GM12892 (cell line): ENCODE measurements around the gene ZNF117.

ENCODE experiments used
- DNase-seq: peaks from one replicate; pipeline ENCODE4 v3.0.0; 2011; ENCODE audit not compliant: insufficient read length
- FAIRE-seq: peaks from 2 replicates; lab custom pipeline; 2011; peaks lifted over from hg19 to GRCh38; lab: Jason Lieb, UNC
- POLR2A ChIP-seq: IDR thresholded peaks from 2 replicates; pipeline ENCODE4 v1.6.1; 2011; ENCODE audit warnings: low read depth, low read length, control low read depth
- POLR2AphosphoS5 ChIP-seq: IDR thresholded peaks from 2 replicates; pipeline ENCODE4 v1.6.1; 2011; ENCODE audit warnings: low read depth, low read length, control low read depth
- TAF1 ChIP-seq: IDR thresholded peaks from 2 replicates; pipeline ENCODE4 v1.6.1; 2011; ENCODE audit warnings: low read depth, mild to moderate bottlenecking, control low read depth, low read length, borderline replicate concordance

ZNF117 gene

DNA sequence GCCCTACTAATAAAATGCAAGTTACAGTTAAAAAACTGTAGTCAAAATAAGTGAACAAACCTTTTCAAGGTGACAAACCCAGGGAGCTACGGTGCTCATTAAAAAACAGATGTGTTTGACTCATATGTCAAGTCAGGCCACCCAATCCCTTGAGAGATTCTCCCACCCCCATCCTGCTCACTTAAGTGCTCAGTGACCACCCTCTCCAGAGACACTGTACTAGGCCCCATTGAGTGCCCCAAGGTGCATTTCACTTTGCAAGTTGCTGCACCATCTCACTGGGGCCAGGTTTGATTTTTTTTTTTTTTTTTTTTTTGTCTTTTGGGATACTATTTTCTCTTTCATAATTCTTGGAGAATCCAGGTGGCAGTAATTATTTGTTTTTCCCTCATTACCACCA lies 13.7 kb upstream of the ZNF117 start:
- DNase-seq (no peak), FAIRE-seq (no peak)
- TF ChIP-seq POLR2AphosphoS5 (no peak), POLR2A (no peak), TAF1 (no peak)

DNA sequence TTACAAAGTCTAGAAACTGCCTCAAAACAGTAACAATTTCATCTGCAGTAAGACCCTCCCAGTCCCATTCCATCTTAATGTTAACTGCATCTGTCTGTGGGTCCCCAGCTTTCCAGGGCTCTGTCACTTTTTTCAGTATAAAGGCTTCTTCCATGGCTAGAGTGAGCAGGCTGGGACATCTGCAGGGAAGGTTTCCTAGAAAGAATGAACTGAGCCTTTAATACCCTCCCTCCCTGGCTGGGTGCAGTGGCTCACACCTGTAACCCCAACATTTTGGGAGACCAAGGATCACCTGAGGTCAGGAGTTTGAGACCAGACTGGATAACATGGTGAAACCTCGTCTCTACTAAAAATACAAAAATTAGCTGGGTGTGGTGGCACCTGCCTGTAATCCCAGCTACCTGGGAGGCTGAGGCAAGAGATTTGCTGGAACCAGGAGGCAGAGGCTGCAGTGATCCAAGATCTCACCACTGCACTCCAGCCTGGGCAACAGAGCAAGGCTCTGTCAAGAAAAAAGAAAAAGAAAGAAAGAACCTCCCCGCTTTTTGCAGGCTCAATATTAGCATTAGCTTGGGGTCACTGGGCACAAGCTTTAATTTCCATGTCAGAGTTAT lies 12.2 kb upstream of the ZNF117 start:
- FAIRE-seq (no peak), DNase-seq (no peak)
- TF ChIP-seq POLR2AphosphoS5 (no peak), TAF1 (no peak), POLR2A (no peak)

DNA sequence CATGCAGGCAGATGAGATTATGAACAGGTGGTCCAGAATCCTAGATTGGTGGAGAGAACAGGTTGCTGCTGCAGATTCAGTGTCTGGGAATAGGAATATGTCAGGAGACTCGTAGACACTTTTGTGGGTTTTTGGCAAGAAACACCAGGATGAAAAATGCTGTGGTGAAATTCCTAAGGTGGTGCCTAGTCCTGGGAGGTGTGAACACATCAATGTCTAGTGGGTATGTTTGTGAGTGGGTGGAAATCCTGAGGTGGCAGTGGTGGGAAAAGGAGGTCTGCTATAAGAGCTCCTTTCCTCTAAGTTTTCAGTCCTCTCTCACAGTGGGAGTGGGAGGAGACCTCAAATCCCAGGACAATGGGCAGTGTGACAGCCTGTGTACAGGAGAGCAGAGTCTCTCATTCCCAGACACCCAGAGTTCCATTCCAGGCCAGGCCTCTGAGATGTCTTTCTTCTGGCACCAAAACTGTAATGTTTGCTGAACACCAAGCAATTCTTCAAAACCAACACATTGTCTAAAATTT lies 10.5 kb upstream of the ZNF117 start:
- DNase-seq = no peak
- TF ChIP-seq POLR2A (no peak), POLR2AphosphoS5 (no peak), TAF1 (no peak)
- FAIRE-seq = no peak

DNA sequence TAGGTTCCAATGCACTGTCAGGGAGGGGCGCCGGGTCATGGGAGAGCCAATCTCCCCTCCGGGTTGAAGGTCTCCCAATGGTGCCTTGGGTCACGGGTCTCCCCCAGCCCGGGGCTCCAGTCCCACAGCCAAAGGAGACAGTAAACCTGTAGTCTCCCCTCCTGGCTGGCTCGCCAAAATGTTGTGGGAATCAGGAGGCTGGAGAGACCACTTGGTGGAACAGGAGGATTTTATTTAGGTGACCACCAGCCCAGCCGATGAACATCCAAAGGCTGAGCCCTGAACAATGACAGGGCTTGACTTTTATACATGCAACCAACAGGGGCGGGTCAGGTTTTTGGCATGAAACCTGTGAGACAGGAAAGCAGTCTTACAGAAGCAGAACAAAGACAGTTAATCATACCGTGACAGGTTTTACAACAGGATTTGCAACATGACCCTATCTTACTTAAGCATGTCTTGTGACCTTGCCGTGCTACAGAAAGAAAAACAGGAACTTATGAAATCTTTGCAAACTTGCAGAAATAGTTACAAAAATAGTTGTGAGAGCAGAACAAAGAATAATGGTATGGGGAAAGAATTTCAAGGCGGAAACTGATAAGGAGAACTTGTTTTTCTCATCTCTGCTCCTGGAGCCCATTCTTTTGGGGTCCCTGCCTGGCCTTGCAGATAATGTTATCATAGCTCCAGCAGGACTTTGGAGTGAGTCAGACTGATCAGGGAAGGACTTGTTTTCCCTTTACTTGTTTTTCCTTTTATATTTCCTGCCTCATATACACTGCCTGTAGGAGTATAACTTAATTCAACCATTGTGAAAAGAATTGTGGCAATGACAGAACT lies 8.5 kb upstream of the ZNF117 start:
- DNase-seq = no peak
- TF ChIP-seq POLR2AphosphoS5 = no peak
- TF ChIP-seq TAF1 = no peak
- TF ChIP-seq POLR2A = no peak
- FAIRE-seq = no peak

DNA sequence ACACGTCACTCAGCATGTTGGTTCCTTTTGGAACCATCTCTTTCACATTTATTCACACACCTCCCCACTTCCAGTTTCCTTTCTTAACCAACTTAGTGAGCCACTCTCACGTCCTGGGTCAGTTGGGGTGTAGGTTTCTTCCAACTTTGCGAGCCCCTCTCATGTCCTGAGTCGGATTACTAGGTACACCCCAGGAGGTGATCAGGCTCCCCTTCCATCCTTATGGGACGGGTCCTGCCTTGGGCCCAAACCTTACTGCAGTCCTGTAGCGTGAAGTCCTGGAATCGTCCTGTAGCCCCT lies 8.0 kb upstream of the ZNF117 start:
- FAIRE-seq = no peak
- no peak for TF ChIP-seq TAF1
- no peak for TF ChIP-seq POLR2A
- no peak for DNase-seq

DNA sequence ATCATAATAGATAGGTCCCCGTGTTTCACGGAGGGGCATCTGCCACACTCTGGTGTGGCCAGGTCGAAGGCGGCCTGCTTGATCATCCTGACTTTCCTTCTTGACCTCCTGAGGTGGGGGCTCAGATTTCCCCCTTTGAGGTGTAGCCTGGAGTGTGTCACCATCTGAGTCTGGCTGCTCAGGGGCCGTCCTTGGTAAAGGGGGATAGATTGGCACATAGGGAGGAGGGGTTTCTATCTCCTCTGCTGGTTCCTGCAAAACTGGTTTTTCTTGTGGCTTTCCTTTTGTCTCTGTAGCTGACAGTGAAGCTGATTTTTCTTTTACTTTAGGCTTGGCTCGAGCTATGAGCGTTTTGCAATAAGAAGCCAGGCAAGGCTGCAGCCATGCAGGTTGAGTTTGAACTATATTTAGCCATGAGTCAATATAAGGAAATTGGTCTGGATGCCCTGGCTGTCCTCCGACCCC lies 7.1 kb upstream of the ZNF117 start:
- DNase-seq (no peak), FAIRE-seq (no peak)
- TF ChIP-seq TAF1 = no peak
- TF ChIP-seq POLR2A = no peak
- TF ChIP-seq POLR2AphosphoS5 = no peak

DNA sequence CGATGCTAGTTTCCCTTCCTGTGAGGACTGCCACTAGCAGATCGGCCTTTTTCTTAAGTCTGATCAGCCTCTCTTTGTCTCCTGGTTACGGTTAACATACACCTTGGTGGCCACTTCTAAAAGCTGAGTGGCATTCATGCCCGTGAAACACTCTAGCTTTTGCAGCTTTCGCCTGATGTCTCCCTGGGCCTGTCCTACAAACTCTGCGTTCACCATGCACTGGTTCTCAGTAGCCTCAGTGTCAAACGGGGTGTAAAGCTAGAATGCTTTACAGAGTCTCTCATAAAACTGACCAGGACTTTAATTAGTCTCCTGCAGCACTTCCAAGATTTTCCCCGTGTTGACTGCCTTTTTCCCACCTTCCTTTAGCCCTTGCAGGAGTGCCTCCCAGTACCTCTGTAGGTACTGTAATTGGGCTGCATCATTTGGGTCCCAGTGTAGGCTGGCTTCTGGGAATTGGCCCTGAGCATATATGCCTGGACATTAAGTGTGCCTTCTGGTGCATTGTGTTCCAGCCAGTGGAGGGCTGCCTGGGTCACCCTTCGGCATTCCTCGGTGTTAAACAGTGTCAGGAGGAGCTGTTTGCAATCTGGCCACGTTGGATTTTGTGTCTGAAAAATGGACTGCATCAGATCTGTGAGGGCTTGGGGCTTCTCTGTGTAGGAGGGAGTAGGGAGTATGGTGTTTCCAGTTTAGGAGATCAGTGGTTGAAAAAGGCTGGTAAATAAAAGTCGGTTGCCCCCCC lies 6.5 kb upstream of the ZNF117 start:
- TF ChIP-seq POLR2A = no peak
- TF ChIP-seq TAF1 = no peak
- no peak for TF ChIP-seq POLR2AphosphoS5
- DNase-seq = no peak
- no peak for FAIRE-seq

DNA sequence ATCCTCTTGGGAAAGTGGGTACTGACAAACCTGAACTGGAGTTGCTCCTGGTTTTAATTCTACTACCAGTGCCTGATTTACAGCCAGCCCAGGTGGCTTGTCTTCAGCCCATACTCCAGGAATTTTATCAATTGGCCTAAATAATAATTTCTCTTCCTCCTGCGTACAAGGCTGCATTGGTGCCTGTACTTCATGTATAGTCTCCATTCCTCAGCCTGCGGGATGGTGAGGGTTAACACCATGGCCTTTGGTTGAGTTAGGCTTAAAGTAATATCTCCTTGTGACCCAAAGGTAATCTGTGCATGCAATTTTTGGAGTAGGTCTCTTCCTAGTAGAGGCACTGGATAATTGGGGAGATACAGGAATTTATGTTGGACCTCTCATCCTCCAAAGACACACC lies 5.5 kb upstream of the ZNF117 start:
- DNase-seq = no peak
- no peak for FAIRE-seq
- no peak for TF ChIP-seq POLR2AphosphoS5

DNA sequence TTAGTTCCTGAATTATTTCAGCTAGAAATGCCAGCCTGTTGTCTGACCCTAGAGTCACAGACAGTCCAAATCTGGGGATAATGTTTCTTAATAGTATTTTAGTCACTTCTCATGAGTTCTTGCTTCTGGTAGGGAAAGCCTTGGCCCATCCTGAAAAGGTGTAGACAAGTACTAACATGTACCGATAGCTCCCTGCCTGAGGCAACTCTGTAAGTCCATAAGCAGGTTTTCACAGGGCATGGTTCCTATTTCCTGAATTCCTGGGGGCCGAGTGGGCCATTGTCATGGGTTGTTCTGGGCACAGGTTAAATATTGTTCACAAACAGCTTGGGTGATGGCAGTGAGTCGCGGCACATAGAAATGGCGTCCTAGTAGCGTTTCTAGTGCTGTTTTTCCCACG lies 3.1 kb upstream of the ZNF117 start:
- TF ChIP-seq TAF1 (no peak), POLR2A (no peak), POLR2AphosphoS5 (no peak)
- no peak for FAIRE-seq
- no peak for DNase-seq

DNA sequence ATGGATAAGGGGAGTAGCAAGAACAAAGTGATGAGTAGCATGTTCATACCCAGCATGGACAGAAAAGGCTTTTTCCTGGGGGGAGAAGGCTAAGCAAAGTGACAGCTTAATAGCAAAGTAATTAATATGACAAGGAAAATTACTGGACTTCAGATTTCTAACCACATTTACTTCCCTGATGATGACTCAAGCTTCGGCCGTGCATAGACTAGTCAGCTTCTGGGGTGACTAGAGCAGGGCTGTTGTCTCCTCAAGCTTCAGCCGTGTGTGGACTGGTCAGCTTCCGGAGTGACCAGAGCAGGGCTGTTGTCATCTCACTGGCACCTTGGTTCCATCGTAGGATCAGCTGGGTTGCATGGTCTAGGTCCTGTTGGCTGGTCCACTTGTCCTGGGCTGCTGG lies 2.1 kb upstream of the ZNF117 start:
- DNase-seq = no peak
- no peak for FAIRE-seq
- TF ChIP-seq TAF1 = no peak

DNA sequence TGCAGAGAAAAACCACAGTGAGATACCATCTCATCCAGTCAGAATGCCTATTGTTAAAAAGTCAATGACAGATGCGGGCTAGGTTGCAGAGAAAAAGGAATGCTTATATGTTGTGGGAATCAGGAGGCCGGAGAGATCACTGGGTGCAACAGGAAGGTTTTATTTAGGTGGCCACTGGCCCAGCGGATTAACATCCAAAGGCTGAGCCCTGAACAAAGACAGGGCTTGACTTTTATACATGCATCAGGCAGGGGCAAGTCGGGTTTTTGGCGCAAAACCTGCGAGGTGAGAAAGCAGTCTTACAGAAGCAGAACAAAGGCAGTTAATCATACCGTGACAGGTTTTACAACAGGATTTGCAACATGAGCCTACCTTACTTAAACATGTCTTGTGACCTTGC lies 620 bp downstream of the ZNF117 start:
- TF ChIP-seq TAF1 = no peak
- no peak for TF ChIP-seq POLR2AphosphoS5
- no peak for TF ChIP-seq POLR2A
- DNase-seq (no peak), FAIRE-seq (no peak)

DNA sequence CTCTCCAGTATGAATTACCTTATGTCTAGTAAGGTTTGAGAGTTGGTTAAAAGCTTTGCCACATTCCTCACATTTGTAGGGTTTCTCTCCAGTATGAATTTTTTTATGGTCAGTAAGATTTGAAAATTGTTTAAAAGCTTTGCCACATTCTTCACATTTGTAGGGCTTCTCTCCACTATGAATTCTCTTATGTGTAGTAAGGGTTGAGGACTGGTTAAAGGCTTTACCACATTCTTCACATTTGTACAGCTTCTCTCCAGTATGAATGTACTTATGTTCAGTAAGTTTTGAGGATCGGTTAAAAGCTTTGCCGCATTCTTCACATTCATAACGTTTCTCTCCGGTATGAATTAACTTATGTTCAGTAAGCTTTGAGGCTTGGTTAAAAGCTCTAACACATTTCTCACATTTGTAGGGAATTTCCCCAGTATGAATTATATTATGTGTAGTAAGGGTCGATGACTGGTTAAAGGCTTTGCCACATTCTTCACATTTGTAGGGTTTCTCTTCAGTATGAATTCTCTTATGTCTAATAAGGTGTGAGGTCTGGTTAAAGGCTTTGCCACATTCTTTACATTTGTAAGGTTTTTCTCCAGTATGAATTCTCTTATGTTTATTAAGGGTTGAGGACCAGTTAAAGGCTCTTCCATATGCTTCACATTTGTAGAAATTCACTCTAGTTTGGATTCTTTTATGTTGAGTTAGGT lies 12.2 kb downstream of the ZNF117 start:
- FAIRE-seq (no peak), DNase-seq (no peak)

More for the DNA sequence above, 12.2 kb downstream of the ZNF117 start:
- no peak for TF ChIP-seq POLR2A
- TF ChIP-seq TAF1 = no peak
- no peak for TF ChIP-seq POLR2AphosphoS5
